GM21717 (cell line): ENCODE data around the gene NPC2.

ENCODE experiments used
- ATAC-seq: cut with Tn5 transposase; IDR thresholded peaks from one replicate; pipeline ENCODE4 v1.9.1; 2021; ENCODE audit warnings: mild to moderate bottlenecking, moderate library complexity; ENCODE audit not compliant: unreplicated experiment

NPC2 gene

DNA sequence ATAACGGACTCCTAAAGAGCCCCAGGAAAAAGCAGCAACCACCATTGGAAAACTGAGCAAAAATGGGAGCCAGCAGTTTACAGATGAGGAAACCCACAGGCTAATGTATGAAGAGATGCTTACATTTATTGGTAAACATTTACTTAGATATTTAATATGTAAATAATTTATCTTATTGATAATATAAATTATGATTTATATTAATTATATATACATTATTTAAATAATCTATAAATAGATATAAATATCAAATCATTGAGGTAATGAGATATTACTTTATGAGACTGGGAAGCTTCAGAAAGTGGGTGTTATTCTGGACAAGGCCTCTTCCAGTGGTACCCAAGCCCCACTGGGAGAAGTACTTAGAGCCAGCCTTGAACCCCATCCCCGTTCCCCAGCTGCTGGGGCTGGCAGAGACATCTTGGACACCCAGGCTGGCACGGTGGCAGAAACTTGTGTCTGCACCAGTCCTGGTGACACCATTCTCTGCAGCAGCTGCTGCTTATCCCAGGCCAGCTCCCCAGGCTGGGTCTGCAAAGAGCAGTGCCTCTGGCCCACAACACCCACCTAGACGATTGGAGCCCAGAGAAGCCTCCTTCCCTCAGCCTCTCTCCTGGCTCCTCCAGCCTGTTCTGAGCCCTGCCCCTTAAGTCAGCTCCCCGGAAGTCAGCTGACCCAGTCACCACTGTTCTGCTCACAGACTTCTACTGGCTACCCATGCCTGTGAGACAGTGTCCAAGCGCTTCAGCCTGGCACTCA lies 26.4 kb upstream of the NPC2 start:
- ATAC-seq: no peak

GRCh38 chr14:74518221-74518620 lies 25.1 kb upstream of the NPC2 start:
- no peak for ATAC-seq

- no peak for ATAC-seq
These were observed 24.6 kb upstream of the NPC2 start for GRCh38 chr14:74517731-74518130.

GRCh38 chr14:74516451-74517160 lies 23.5 kb upstream of the NPC2 start:
- ATAC-seq: no peak

- ATAC-seq: no peak
These were observed 22.8 kb upstream of the NPC2 start for GRCh38 chr14:74515891-74516412.

DNA sequence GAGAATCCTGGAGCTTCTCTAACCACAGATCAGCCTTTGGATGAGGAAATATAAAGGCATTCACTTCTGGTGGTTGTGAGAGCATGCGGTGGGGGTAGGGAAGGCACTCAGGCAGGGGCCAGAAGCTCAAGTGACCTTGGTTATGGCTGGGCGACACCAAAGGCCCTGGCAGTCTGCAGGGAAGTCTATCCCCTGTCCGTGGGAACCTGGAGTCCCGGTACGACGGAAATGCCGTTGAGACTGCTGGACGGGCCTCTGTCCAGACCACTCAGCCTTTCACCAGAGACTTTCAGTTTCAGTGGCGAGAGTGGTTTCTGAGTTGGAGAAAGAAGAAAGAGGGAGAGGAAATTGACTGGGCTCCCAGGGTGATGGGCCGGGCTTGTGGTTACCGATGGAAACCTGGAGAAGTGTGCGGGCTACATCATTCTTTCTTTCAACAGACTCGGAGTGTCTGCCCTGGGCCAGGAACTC lies 21.4 kb upstream of the NPC2 start:
- no peak for ATAC-seq

- no peak for ATAC-seq
These were observed 19.1 kb upstream of the NPC2 start for GRCh38 chr14:74511966-74512830.

DNA sequence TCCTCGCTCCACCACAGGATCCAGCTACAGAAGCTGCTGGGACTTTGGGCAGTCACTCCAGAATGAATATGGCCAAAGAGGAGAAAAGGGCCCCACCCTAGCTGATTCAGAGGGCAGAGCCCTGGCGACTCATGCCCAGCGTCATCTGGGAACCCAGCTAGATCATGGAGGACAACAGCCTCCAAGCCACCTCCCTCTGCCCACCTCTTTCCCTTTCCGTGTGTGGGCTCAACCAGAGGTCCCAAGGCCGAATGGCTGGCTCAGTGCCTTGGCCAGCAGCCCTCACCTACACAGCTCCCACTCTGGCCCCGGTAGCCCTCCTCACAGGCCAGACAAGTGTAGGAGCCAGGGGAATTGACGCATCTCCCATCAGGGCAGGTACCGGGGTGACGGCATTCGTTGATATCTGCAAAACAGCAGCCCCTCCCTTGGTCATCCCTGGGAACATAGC lies 17.9 kb upstream of the NPC2 start:
- no peak for ATAC-seq

DNA sequence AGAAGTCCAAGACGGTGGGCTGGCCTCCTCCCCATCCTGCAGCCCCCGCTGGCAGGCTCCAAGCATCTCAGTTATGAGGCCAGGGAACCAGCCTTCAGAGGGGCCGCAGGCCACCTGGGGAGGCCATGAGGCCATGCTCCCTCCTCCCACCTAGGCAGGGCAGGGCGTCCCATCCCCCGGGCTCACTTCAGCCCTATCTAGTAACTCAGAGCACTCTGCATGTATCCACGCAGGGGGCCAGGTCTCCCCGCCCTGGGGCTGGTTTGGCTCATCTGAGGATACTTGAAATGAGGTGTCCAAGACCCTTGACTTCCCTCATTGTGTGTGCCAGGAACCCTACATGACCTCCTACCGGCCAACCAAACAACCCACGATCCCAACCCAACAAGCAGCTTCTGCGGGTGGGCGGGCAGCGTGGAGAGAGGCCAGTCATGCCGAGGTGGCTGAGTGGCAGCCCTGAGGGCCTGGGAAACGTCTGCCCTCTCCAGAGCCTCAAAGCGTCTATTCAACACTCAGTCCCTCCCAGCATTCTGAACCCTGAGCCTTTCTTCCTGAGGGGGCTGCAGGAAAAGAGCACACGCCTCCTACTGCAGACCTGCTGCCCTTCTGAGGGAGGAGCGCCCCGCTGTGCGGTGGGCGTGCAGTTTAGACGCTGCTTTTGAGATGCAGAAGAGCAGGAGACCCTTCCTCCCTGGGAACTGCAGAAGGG lies 17.3 kb upstream of the NPC2 start:
- ATAC-seq: no peak

DNA sequence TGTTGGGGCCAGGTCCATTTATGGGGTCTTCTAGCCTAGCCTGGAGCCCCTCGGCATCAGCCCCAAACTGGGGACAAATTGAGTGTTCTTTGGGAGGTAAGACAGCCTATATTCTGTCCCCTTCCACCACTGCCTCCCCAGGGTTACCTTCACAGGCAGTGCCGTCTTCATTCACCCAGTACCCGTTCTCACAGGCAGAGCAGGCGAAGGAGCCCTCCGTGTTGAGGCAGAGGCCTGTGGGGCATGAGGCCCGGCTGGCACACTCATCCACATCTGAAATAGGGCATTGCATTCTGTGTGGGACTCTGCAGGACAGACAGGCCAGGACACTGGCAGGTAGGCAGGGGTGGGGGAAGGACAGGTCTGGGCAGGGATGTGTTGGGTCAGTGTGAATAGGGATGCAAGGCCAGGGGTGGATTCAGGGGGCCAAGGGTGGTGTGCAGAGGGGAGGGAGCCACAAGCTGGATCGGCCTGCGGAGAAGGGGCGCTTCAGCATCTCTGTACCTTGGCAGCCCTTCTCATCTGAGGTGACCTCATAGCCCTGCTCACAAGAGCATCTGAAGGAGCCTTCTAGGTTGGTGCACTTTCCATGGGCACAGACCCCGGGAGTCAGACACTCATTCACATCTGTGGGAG lies 16.6 kb upstream of the NPC2 start:
- ATAC-seq: no peak

DNA sequence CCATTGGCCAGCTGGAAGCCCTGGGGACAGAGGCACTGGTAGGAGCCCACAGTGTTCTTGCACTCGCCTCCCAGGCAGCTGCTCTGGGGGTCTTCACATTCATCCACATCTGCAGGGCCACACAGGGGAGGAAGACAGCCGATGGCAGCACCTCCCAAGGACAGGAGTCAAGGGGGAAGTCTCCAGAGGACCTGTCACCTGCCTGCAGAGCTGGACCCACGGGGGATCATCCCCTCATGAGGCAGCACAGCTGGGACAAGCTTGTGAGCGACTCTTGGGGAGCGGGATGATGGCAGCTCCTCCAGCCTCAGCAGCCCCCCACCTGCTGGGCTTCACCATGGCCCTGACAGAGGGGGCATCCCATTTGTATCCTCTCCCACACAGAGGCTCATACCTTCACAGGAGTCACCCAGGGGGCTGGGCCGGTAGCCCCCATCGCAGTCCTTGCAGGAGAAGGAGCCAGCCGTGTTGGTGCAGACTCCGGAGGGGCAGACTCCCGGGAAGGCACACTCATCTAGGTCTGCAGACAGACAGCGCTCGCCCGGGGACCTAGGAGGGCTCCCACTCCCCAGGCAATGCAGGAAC lies 15.8 kb upstream of the NPC2 start:
- ATAC-seq: no peak

DNA sequence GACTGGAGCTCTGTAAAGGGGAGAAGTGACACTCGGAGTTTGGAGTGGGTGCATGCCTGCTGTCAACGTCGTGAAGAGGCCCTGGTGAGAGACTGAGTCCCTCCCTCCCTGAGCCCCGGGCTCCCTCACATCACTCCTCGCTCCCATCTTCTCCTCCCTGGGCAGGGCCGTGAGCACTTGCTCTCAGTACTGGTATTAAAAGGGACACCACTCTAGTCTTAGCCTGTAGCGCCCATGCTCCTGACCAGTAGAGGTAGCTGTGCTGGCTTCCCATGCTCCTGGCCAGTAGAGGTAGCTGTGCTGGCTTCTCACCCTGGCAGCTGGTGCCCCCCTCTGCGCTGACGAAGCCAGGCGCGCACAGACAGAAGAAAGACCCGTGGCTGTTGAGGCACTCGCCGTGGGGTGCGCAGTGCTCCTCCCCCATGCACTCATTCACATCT lies 15.2 kb upstream of the NPC2 start:
- no peak for ATAC-seq

DNA sequence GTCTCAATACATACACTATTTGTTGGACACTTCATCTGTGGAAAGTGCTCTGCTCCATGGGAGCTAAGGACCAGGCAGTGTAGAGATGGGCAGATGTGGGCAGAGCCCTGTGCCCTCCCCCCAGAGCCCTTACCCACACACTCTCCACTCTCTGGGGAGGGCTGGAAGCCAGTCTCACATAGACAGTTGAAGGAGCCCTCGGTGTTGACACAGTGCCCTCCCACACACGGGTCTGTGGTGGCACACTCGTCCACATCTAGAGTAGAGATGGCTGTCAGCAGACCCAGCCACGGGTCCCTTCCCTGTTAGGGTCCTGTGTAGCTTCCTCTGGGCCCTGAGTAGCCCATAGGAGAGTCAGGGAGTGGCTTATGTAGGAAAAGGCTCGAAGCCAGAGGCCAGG lies 14.7 kb upstream of the NPC2 start:
- no peak for ATAC-seq

DNA sequence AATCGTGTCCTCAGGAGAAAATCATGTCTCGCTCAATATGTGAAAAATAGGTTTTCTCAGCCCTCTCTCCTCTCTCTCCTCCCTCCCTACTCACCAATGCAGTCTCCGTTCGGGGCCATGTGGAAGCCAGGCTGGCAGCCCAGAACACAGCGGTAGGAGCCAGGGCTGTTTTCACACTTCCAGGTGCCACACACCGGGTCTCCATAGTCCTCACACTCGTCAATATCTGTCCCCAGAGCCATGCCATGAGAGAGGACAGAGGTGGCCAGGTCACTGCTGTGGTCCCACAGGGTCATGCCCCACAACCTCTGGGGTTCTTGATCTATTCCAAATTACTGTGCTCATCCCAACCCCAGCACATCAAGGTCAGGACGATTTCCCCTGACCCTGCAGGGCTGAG lies 14.0 kb upstream of the NPC2 start:
- no peak for ATAC-seq

- no peak for ATAC-seq
These were observed 13.3 kb upstream of the NPC2 start for GRCh38 chr14:74506411-74506851.

GRCh38 chr14:74505831-74506230 lies 12.7 kb upstream of the NPC2 start:
- ATAC-seq: no peak

DNA sequence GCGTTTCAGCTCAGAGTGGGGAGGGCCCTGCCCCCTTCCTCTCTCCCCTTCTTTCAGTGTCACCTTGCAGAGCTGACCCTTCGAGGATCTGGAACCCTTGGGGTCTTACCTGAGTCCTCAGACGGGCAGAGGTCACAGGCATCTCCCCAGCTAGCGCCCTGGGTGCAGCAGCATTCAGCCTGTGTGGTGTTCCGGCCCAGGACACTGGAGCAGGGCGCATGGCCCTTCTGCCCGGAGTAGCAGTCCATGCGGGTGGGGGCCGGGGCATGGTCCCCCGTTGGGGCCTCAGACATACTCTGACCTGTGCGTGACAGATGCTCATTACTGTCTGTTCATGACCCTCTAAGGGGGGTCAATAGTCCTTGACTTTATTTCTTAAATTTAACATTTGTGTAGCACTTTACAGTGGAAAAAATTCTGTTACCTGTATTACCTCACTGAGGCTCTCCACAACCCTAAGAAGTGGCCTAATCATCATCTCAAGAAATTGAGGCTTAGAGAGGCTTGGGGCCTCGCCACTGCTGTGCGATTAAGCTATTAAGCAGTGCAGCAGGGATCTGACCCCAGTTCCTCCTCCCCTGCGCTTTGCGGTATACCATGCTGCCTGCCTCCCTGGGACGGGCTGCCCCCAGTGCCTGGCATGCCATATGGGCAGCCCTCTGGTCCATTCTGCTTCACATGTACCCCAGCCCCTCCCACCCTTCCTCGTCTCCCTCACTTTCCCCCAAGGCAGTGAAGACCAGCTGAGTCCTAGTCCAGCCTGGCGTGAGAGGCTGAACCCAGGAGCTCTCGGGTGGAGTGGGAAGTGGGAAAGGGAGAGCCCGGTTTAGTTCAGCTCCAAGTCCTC lies 12.0 kb upstream of the NPC2 start:
- no peak for ATAC-seq

GRCh38 chr14:74504412-74504811 lies 11.3 kb upstream of the NPC2 start:
- no peak for ATAC-seq

DNA sequence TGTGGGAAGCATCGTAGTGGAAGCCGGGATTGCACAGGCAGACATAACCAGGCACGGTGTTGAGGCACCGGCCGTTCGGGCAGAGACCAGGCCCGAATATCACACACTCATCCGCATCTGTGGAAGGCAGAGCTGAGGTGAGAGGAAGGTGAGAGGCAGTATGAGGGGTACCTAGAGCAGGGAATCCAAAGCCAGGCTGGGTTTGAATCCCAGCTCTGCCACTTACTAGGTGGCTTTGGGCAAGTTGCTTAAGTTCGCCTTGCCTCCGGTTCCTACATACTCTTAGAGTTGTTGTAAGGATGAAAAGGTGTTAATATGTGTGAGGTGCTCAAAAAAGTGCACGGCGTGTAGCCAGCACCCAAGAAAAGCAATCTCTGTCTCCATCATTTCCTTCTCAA lies 10.8 kb upstream of the NPC2 start:
- no peak for ATAC-seq
